Fibroblast of skin of abdomen (primary cell): ENCODE measurements around the gene FUT7.
"Not testable (repeated sequence)": the region's sequence is repeated elsewhere in the genome, so short reads cannot be mapped to it uniquely, and the experiment has no call there.

Experiments
- DNase-seq: peaks from one replicate; pipeline ENCODE4 v3.0.0-alpha.2; 2013

FUT7 gene

GRCh38 chr9:137017791-137018497 lies 13.9 kb downstream of the FUT7 start:
- no peak for DNase-seq

GRCh38 chr9:137017071-137017470 lies 14.8 kb downstream of the FUT7 start:
- DNase-seq: no peak

- no peak for DNase-seq
These were observed 15.5 kb downstream of the FUT7 start for GRCh38 chr9:137016436-137016835.

DNA sequence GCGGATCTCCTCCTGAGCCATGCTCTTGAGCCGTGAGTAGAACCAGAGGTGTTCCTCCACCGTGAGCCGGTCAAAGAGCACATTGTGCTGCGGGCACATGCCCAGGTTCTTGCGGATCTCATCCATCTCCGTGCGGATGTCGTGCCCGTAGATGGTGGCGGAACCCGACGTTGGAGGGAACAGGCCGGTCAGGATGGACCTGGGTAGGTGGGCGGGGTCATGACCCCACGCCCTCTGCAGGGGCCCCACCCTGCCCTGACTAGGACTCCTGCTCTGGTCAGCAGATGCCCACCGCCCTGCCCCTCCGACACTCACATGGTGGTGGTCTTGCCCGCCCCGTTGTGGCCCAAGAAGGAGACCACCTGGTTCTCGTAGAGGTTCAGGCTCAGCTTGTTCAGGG lies 15.9 kb downstream of the FUT7 start:
- no peak for DNase-seq

DNA sequence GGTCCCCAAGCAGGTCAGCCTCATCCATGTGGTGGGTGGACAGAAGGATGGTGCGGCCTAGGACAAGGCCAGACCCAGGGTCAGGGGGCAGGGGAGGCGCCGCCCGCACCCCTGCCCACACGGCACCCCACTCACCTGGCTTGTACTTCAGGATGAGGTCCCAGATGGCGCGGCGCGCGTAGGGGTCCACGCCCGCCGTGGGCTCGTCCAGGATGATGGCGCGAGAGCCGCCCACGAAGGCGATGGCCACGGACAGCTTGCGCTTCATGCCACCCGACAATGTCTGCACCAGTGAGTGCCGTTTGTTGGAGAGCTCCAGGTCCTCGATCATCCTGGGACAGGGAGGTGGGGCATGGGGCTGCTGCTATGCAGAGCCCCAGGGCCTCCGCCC lies 16.4 kb downstream of the FUT7 start:
- no peak for DNase-seq

GRCh38 chr9:137014776-137015539 lies 16.9 kb downstream of the FUT7 start:
- no peak for DNase-seq

GRCh38 chr9:137014166-137014565 lies 17.7 kb downstream of the FUT7 start:
- no peak for DNase-seq

GRCh38 chr9:137013571-137013940 lies 18.3 kb downstream of the FUT7 start:
- no peak for DNase-seq

- no peak for DNase-seq
These were observed 19.0 kb downstream of the FUT7 start for GRCh38 chr9:137012694-137013570.

- DNase-seq: no peak
These were observed 19.8 kb downstream of the FUT7 start for GRCh38 chr9:137011907-137012675.

DNA sequence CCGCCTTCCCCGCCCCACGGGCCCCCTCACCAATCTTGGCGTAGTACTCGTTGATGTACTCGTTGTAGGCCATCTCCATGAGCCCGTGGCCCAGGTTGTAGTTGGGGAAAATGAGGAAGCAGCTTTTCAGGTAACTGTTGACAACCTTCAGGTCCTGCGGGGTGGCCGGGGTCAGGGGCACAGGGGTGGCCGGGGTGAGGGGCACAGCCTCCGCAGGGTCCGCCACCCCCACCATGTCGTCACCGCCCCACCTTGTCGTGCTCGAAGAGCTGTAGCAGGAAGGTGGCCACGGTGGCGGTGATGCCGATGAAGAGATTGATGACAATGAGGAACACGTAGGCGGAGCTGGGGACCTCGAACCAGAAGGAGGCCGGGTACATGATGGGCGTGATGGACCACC lies 20.7 kb downstream of the FUT7 start:
- no peak for DNase-seq

- no peak for DNase-seq
These were observed 21.8 kb downstream of the FUT7 start for GRCh38 chr9:137009938-137010732.

- DNase-seq: no peak
These were observed 22.7 kb downstream of the FUT7 start for GRCh38 chr9:137009217-137009616.

GRCh38 chr9:137008312-137008711 lies 23.6 kb downstream of the FUT7 start:
- no peak for DNase-seq

GRCh38 chr9:137007816-137008270 lies 24.0 kb downstream of the FUT7 start:
- no peak for DNase-seq

GRCh38 chr9:137007108-137007815 lies 24.6 kb downstream of the FUT7 start:
- DNase-seq: no peak

GRCh38 chr9:137006116-137007003 lies 25.5 kb downstream of the FUT7 start:
- DNase-seq: no peak

DNA sequence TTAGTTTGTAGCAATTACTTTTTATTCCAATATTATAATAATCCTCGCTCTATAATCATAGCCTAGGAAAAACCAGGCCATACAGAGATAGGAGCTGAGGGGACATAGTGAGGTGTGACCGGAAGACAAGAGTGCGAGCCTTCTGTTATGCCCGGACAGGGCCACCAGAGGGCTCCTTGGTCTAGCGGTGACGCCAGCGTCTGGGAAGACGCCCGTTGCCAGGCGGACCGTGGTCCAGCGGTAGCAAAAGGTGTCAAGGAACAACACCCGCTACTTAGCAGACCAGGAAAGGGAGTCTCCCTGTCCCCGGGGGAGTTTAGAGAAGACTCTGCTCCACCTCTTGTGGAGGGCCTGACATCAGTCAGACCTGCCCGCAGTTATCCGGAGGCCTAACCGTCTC lies 27.6 kb downstream of the FUT7 start:
- DNase-seq: not testable (repeated sequence)

DNA sequence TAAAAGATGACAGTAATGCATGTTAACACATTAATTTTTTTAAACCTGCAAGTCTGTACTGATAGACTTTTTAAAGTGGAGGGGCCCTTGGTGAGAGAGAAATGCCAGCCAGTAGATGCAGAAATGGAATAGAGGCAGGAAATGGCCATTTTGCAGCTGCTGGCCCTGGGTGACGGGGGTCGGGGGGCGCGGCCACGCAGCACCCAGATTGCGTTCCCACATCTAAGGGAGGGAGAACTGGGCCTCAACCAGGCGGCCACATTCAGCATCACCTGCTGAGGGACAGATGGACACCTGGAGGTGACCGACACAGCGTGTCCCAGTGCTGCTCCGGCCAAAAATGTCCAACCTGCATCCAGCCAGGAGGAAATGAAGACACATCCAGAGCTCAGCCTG lies 29.2 kb downstream of the FUT7 start:
- DNase-seq: no peak
